Upper lobe of left lung (tissue), 4 donors: Measurements from ENCODE around the gene PCYT2.

Source experiments
- EP300 ChIP-seq, 4 donors: sonication (generic); formaldehyde crosslinking; IDR thresholded peaks; one replicate each; pipeline ENCODE4 v1.5.1; 2017; ENCODE audit warnings: antibody characterized with exemption in 4 of 4, control low read depth in 2 of 4
- POLR2A ChIP-seq, 4 donors: fragments of 450-650 bp; IDR thresholded peaks; one replicate each; pipeline ENCODE4 v1.5.1; 2016 to 2017; ENCODE audit warnings: antibody characterized with exemption in 4 of 4, mild to moderate bottlenecking in 2 of 4
- POLR2AphosphoS5 ChIP-seq, 2 donors: sonication (generic); formaldehyde crosslinking; IDR thresholded peaks; one replicate each; pipeline ENCODE4 v1.5.1; 2017; ENCODE audit warnings: antibody characterized with exemption in 2 of 2
- TF ChIP-seq, protein P1 (sequence below), 6 experiments: fragments of 450-650 bp in 4 of 6; fragments of 200-600 bp in 2 of 6; sonication (generic) in 2 of 6; IDR thresholded peaks; one replicate each; pipeline ENCODE4 v1.5.1; 2016 to 2019; ENCODE audit warnings: antibody characterized with exemption in 6 of 6

DNA sequence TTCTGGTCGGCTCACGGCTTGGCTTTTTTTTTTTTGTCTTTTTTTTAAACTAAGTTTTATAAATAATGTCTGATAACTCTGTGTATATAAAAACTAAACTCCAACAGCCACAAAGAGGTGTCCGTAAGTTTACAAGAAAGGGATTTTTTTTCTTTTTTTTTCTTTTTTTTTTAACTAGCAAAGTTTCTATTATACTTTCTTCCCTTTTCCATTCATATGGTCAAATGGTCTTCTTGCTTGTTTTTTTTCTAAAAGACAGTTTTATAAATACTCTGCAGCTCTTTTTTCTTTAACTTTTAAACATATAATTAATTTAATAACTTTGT is 10.3 kb upstream of the PCYT2 start:
- TF ChIP-seq, protein P1, sequence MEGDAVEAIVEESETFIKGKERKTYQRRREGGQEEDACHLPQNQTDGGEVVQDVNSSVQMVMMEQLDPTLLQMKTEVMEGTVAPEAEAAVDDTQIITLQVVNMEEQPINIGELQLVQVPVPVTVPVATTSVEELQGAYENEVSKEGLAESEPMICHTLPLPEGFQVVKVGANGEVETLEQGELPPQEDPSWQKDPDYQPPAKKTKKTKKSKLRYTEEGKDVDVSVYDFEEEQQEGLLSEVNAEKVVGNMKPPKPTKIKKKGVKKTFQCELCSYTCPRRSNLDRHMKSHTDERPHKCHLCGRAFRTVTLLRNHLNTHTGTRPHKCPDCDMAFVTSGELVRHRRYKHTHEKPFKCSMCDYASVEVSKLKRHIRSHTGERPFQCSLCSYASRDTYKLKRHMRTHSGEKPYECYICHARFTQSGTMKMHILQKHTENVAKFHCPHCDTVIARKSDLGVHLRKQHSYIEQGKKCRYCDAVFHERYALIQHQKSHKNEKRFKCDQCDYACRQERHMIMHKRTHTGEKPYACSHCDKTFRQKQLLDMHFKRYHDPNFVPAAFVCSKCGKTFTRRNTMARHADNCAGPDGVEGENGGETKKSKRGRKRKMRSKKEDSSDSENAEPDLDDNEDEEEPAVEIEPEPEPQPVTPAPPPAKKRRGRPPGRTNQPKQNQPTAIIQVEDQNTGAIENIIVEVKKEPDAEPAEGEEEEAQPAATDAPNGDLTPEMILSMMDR (IDR thresholded peaks at IDR 0.05) = no peak
- no peak for TF ChIP-seq POLR2A (IDR thresholded peaks at IDR 0.05)
- TF ChIP-seq EP300 (IDR thresholded peaks at IDR 0.05) = no peak
- no peak for TF ChIP-seq POLR2AphosphoS5 (IDR thresholded peaks at IDR 0.05)
